GM18951 (cell line): ENCODE results near the gene CCT2.

Experiments
- POLR2A ChIP-seq: IDR thresholded peaks from 4 replicates; pipeline ENCODE4 v1.6.1; 2011; ENCODE audit warnings: mild to moderate bottlenecking; ENCODE audit not compliant: insufficient read length, insufficient read depth; ENCODE audit errors: extremely low read depth
- in situ Hi-C: fragments of 300-500 bp; cut with MboI; formaldehyde crosslinking; loops from one replicate; pipeline ENCODE4 v1.12.0; 2022; ENCODE audit warnings: low sequenced_read_pairs, mixed read lengths, inconsistent platforms; ENCODE audit not compliant: unreplicated experiment

CCT2 gene

GRCh38 chr12:69585189-69586062, at the start of gene CCT2:
CCT2 (plus strand) TSS chr12:69585459; CDS start chr12:69585522, 63 bp downstream.
- in situ Hi-C loops, result no loop called here
- TF ChIP-seq POLR2A, result peak; percentile 97

- no peak for TF ChIP-seq POLR2A
- in situ Hi-C loops, result no loop called here
Observed at GRCh38 chr12:69540987-69541386, 44.3 kb upstream of the CCT2 start.

GRCh38 chr12:69544087-69544486, 41.2 kb upstream of the CCT2 start:
- TF ChIP-seq POLR2A, result no peak

GRCh38 chr12:69545081-69545480, 40.2 kb upstream of the CCT2 start:
- no peak for TF ChIP-seq POLR2A
- in situ Hi-C loops, result no loop called here

More at GRCh38 chr12:69544087-69544486, 41.2 kb upstream of the CCT2 start:
- in situ Hi-C loops, result no loop called here

- in situ Hi-C loops, result no loop called here
- TF ChIP-seq POLR2A, result no peak
Observed at GRCh38 chr12:69546693-69547438, 38.4 kb upstream of the CCT2 start.

- no peak for TF ChIP-seq POLR2A
Observed at GRCh38 chr12:69548687-69549086, 36.6 kb upstream of the CCT2 start.

GRCh38 chr12:69550569-69551350, 34.5 kb upstream of the CCT2 start:
- TF ChIP-seq POLR2A, result no peak
- in situ Hi-C loops, result loop anchor here (25.0 kb wide), 1 partner anchor 163 kb away; no protein-coding TSS in a partner anchor

More at GRCh38 chr12:69548687-69549086, 36.6 kb upstream of the CCT2 start:
- in situ Hi-C loops, result no loop called here

- no peak for TF ChIP-seq POLR2A
- in situ Hi-C loops, result loop anchor here (25.0 kb wide), 1 partner anchor 166 kb away; no protein-coding TSS in a partner anchor
Observed at GRCh38 chr12:69553628-69554248, 31.5 kb upstream of the CCT2 start.

GRCh38 chr12:69555461-69555860, 29.8 kb upstream of the CCT2 start:
- TF ChIP-seq POLR2A, result no peak
- in situ Hi-C loops, result loop anchor here (25.0 kb wide), 1 partner anchor 168 kb away; no protein-coding TSS in a partner anchor

GRCh38 chr12:69556383-69556782, 28.9 kb upstream of the CCT2 start:
- in situ Hi-C loops, result loop anchor here (25.0 kb wide), 1 partner anchor 169 kb away; no protein-coding TSS in a partner anchor
- no peak for TF ChIP-seq POLR2A

GRCh38 chr12:69563166-69563762, 22.0 kb upstream of the CCT2 start:
- in situ Hi-C loops, result loop anchor here (25.0 kb wide), 1 partner anchor 176 kb away; no protein-coding TSS in a partner anchor

GRCh38 chr12:69566603-69567002, 18.7 kb upstream of the CCT2 start:
- no peak for TF ChIP-seq POLR2A
- in situ Hi-C loops, result loop anchor here (25.0 kb wide), 1 partner anchor 179 kb away; no protein-coding TSS in a partner anchor

More at GRCh38 chr12:69563166-69563762, 22.0 kb upstream of the CCT2 start:
- TF ChIP-seq POLR2A, result no peak
